Fibroblast of lung (primary cell): Measurements from ENCODE around the gene JPH3.

Experiments used
- CTCF ChIP-seq, 2 donors: IDR thresholded peaks in 1 of 2; conservative IDR thresholded peaks in 1 of 2; 1 replicate in 1 of 2; 2 replicates in 1 of 2; pipeline ENCODE4 v1.5.1; 2011 to 2012; ENCODE audit warnings: low read length in 2 of 2, control low read depth in 1 of 2, inconsistent platforms in 1 of 2, low read depth in 1 of 2, mild to moderate bottlenecking in 1 of 2
- EZH2 ChIP-seq: IDR thresholded peaks from 2 replicates; pipeline ENCODE4 v1.5.1; 2012; ENCODE audit warnings: low read length, control low read depth, mild to moderate bottlenecking; ENCODE audit errors: missing control alignments

DNA sequence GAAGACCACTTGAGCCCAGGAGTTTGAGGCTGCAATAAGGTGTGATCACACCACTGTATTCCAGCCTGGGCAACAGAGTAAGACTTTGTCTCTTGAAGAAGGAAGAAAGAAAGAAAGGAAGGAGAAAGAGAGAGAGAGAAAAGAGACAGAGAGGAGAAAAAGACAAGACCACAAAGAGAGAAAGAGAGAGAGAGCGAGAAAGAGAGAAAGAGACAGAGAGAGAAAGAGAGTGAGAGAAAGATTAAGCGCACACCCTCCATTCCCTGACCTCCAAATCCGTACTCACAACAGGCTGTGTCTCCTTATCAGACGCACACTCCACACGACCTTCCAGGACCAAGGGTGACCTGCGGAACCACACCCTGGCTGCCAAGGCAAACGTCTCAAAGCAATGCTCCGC lies 143.9 kb downstream of the JPH3 start:
- no peak for TF ChIP-seq CTCF (conservative IDR thresholded peaks at IDR 0.05 in 1 of 2, IDR thresholded peaks at IDR 0.05 in 1 of 2; ENCODE audit: low read depth in 1 of 2, low read length in 2 of 2)
- TF ChIP-seq EZH2: no peak
